ENCODE data around the gene ZNF831. TPM values are rescaled to one million over a fixed set of nuclear protein-coding genes. Genes with fewer than 3 reads are reported as not detected.
A peak's percentile ranks its signal among the peaks of the same experiment; 100 is the strongest.

ZNF831 gene
- polyA plus RNA-seq, 12 donors = 0.15 to 0.68 (median 0.31) TPM; not detected in 2

DNA sequence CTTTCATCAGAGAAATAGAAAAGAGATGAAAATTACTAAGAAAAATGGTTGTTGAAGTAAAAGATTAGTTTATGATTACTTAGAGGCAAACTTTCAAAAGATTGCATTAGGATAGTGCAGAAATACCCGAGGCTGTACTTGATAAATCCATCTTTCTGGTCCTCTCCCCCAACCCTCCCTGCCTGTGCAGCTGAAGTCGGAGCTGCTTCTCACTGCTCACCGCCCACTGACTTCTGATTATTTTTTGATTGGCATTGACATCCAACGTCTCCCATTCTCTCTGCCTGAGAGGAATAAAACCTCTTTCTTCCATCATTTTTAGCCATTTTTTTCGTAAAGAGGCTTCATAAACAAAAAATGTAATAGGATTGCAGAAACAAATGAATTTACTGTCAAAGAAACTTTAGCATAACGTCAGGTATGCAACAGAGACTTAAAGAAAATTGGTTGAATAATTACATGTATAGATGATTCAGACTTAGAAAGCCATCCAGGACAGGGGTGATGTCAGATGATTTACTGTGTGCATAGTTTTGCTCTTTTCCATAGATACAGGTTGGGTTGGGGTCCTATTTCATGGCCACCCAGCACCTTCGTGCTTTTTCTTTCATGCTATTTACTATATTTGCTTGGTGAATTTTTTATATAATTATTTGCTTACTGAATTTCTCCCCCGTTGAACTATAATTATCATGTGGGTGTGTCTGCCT lies 83.2 kb downstream of the ZNF831 start:
- no peak for DNase-seq

DNA sequence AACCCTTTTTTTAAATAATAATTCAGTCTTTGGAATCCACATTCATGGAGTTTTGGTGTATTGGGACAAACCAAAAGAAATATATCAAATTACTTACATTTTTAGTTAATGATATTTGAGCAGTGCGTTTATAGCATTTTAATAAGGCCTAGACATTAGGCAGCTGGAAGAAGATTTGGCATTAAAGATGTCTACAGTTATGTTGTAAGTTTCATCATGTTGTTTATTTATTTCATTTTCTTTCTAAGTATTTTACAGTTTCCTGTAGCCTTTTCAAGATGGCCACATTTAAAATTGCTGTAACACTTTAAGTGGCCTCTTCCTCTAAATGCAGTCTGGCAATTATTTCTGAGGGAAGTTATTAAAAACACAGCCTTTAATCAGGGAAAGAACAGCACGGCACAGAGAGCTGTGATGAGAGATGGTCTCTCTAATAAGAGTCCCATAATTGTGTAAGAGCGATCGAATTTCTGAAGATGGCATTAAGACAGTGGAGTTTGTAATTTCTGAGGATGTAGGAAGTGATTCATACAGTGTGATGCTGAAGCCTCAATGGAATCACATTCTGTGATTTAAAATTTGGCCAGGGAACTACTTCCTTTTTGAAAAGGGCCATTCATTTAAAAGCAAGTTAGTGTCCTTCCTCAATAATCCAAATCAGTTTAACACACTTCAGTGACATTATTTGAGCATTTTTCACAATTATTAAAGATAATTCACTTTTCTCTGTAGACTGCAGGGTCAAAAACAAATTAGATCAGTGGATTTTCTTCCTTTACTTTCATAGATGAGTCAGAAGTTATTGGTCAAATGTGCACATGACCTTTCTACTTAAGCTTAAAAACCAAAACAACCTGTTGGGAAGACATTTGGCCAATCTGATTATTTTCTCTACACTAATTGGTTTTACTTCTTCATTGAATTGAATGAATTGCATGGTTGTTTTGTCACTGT lies 84.4 kb downstream of the ZNF831 start:
- DNase-seq = no peak

DNA sequence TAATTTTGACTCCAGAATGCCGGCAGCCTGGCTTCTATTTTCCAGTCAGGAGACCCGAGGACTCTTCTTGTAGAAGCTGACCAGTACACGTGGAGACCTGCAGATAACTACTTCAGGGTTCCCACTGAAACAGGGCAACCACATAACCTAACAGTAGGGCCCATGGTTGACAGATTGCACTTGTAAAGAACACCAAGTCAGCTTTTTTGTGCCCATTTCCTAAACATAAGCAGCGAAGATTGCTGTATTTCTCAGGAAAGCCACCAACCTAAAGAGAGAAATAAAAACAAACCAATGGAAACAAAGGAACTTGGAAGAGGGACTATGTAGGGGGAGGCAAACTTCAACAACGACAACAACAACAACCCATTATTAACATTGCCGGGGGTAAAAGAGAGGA lies 86.7 kb downstream of the ZNF831 start:
- DNase-seq = no peak

DNA sequence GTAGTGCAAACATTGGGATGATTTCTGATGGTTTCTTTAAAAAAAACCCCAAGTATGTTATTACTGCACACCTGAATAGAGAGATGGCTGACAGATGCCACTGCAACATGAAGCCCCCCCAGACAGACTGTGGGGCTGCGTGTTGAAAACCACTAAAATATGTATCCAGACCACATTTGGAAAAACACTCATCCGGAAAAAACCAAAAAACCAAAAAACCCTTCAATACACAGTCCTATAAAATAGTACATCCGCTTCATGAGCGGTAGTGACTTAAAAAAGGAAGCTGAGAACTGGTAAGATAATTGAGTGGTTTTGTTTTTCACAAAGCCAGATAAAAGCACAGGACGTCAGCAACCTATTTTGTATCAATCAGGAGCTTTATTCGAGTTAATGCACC lies 89.7 kb downstream of the ZNF831 start:
- DNase-seq = no peak

DNA sequence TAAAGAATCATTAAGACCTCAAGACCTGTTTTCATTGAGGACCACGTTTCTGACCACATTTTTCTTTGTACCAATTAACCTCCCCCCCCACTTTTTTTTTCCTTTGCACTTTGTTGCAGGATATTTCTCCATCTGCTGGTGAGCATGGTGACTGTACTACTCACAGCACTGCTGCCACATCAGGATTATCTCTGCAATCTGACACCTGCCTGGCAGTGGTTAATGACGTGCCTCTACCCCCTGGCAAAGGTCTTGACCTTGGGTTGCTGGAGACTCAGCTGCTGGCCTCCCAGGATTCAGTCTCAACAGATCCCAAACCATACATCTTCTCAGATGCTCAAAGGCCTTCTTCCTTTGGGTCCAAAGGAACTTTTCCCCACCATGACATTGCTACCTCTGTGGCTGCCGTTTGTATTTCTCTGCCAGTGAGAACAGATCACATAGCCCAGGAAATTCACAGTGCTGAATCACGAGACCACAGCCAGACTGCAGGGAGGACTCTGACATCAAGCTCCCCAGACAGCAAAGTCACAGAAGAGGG lies 90.2 kb downstream of the ZNF831 start:
- DNase-seq = no peak

DNA sequence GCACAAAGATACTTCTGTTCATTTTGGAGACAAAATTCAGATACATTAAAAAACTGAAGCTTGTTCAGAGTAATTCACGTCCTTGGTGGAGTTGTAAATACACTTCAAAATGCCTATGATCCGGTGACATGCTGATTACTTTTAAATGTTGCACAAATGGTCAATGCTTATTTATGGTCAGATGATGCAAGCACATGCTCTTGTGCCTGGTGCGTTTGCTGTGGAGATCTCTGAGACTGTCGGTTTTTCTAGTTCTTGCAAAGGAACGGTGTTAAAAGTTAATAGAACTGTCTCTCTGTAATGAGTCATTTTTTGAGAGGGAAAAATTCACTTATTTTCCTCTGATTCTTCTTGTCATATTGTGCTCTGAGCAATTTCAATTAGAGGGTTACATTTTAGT lies 91.6 kb downstream of the ZNF831 start:
- no peak for DNase-seq

DNA sequence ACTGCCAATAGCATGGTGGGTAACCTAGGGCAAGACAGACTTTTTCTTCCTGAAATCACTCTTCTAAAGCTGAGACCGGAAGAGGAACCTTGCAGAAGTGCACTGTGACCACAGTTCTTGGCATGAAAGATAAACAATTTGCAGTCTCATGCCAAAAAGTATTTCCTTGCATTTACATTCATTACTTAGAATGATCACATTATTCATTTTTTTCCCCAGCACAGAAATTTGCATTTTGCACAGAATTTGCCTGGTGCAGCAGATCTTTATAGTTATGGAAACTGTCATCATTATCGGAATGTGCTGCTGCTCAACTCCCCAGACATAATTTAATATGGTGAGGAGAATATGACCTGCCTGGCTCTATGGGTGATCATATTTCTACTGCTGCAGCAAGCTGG lies 94.6 kb downstream of the ZNF831 start:
- DNase-seq = peak; percentile 8

DNA sequence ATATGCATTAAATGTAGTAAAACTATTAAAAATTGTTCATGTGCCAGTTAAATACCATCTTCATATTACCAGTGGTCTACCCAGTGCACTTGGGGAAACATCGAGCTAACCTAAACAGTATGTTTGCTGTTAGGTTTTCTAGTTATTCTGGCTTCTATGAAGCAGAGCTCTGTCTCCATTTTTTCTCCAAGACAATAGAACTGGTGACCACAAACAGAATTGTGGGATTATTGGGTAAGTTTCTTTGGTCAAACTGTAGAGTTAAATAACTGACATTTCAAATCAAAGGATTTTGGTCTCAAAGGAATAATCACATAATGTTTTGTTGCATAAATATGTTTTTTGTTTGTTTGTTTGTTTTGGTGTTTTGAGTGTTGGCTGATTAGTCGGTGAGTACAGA lies 96.3 kb downstream of the ZNF831 start:
- no peak for DNase-seq

DNA sequence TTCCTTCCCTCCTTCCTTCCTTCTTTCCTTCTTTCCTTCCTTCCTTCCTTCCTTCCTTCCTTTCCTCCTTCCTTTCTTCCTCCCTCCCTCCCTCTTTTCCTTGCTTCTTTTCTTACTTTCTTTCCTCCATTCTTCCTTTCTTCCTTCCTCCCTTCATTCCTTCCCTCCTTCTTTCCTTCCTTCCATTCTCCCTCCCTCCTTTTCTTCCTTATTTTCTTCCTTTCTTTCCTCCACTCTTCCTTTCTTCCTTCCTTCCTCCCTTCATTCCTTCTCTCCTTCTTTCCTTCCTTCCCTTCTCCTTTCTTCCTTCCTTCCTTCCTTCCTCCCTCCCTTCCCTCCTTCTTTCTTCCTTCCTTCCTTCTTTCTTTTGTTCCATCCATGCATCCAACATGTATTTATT lies 101.7 kb downstream of the ZNF831 start:
- no peak for DNase-seq

DNA sequence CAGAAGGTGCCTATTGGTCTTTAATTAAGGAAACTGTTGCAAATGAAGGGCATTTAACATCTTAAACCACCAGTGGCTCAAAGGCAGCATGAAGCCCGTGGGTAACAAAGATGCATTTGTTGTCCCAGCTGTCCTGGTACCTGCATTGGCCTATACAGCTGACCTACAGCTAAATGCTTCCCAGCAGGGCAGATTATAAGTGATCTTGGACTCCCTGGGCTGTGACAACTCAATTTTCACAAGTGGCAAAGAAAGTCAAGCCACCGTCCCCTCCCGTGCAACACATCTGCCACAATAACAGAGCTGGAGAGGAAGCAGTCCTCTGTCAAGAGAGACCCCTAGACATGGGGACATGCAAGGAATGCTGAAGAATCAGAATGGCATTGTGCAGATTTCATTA lies 105.2 kb downstream of the ZNF831 start:
- DNase-seq = no peak

DNA sequence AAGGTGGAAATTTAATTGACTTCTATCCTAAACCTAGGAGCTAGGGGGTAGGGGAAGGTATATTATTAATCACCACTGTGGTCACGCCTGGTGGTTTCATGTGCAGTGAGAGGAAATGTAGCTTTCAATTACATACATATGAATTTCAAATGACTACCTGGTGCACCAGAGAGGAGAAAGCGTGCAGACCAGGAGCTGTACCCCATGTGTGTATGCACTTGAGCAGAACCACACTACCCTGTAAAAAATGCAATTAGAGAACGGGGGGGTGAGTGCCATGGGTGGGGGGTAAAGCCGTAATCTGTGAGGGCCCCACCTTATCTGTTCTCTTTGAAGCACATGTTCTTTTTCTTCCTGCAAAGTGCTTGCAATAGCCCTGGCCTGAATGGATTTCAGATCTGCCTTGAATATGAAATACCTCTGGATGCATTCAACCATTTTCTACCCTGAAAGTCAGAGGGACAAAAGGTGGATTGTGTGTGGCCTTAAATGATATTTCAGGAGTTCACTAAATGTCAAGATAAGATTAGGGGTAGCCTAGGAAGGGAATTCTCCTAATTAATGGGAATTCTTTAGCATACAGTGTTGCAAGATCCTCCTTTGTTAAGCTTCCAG lies 105.9 kb downstream of the ZNF831 start:
- DNase-seq = no peak

DNA sequence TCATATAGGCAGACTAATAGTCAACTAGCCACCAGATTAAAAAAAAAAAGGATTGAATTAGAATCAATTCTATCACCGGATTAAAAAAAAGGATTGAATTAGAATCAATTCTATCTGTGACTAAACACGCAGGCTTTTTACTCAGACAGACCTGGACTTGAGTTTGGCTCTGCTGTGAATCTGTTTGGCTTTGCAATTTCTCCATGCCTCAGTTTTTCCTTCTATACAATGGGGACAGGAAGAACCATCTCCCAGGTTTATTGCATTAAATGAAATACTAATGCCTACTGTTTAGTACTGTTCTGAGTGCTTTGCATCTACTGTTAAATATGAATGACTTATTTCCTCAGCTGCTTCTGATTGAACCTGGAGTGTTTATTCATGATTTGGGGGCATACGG lies 106.8 kb downstream of the ZNF831 start:
- DNase-seq = no peak

DNA sequence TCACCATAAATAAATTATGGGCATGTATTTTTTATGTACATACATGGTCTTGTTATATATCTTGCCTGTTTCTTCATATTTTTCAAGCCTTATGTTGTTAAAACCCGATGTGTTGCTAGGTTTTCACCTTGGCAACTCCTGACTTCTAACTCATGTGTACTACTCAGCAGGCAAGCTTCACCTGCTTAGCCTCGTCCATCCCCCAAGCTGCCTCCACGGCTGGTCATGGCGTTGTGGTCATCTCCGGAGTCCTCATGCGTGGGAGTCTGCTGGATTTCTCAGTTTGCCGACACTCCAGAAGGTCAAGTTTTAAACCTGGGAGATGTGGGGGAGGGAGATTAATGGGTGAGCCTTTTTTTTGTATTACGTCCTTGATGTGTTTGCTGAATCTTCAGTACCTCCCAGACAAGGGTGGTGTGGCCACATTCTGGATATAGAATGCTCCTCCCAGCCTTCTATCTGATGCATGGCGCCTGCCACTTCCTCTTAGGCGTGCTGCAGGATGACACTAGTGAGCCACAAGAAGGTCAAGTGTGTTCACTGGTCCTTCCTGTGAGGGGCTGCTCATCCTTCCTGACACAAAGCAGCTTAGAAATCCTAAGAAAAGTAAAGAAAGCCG lies 110.2 kb downstream of the ZNF831 start:
- no peak for DNase-seq

DNA sequence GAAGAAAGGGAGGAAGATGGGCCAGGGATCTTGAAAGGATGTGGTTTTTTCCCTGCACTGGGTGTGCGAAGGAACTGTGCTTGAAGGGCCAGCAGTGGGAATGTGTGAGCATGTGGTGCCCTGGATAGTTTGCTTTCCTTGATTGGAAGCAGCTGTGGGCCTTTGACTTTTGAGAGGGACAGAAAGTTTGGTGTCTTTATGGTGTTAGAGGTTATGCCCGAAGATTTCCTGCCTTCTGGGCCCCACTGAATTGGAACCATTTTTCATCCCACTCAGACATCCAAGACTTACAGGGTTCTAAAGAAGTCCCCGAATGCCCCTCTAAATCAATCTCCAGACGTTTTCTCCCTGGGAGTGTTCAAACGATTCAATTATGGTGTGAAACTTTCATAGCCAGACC lies 113.3 kb downstream of the ZNF831 start:
- DNase-seq = no peak

DNA sequence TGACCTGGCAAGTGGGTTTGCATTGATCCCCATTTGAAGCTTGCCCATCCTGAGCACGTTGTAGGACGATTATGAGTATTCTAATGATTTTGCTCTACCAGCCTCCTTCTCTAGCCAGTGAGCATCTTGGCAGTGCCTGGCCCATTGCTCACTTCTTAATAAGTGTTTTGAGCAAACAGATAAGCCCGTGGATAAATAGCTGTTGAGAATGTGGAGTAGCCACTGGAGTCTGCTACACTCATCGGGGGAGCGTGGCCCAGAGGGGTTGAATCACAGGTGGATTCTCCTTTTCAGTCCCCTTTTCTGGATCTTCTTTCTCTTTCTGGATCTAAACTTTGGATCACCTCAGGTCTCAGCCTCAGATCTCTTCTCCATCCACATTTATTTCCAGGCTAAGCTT lies 120.8 kb downstream of the ZNF831 start:
- no peak for DNase-seq

DNA sequence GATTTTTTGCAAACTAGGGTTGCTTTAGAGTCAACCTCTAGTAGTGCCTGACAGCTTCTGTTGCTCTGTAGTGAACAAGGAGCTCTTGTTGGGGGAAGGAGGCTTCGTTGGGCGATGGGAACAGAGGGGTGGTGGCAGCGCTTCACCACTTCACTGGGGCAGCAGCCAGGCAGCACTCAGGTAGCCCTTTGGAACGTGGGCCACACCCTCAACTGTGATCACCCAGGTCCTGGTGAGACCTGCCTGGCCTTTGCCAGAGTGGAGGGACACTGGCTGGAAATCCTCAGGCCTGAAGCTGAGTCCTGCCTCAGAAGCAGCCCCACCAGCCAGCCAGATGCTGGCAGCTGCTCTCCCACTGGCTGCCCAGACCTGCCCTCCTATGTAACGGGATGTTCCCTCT lies 126.4 kb downstream of the ZNF831 start:
- no peak for DNase-seq

DNA sequence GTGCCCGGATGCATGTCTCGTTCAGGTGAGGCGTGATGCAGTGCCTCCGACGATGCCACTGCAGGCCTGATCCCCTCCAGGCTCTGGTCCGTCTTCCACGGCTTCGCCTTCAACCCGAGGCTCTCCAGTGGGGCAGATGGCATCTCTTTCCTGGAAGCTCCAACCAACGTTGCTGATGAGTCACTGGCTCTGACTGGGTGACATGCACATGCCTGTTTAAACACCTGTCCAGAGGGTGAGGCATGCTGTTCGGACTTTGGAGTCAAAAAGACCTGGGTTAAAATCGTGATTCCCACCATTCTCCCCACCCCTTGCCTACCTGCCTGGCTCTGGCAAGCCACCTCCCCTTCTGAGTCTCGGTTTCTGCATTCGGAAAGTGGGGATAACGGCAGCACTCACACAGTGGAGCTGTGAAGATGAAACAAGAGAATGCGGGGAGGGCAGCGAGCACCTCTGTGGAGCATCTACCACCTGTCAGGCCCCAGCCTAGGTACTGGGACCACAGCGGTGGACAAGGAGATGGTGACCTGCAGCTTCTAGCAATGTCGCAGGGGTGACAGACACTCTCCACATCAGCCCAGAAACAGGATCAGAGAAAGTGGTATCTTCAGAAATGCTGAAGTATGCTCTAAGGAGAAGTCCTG lies 128.2 kb downstream of the ZNF831 start:
- no peak for DNase-seq

DNA sequence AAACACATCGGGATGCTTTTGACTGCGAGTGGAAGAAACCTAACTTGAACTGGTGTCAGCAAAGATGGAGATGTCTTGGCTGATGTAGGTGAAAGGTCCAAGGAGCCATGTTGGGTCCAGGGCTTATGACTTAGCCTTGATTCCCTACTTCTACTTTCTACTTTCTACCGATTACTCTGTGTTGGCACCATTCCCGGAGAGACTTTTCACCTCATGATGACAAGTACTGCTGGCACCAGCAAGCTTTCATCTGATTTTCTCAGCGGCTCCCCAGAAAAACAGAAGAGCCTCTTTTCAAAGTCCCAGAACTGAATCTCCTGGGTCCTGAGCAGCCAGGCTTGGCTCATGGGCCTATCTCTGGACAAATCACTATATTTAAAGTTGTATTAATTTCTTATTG lies 131.9 kb downstream of the ZNF831 start:
- DNase-seq = no peak

DNA sequence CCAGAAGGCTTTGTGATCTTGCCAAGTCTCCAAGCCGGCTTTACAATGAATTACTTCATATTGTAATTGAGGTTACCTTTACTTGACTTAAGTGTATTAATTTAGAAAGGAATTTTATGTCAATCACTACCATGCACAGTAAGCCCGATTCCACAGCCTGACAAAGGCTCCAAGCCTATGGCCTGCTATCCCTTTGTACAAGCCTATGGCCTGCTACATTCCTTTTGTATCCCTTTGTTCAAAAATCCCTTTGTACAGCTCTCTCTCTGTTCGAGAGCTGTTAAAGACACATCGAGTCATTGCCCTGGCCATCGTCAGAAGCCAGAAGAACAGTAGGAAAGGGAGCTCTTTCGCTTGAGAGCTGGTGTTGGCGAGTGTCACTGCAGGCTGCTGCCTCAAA lies 134.1 kb downstream of the ZNF831 start:
- DNase-seq = no peak

DNA sequence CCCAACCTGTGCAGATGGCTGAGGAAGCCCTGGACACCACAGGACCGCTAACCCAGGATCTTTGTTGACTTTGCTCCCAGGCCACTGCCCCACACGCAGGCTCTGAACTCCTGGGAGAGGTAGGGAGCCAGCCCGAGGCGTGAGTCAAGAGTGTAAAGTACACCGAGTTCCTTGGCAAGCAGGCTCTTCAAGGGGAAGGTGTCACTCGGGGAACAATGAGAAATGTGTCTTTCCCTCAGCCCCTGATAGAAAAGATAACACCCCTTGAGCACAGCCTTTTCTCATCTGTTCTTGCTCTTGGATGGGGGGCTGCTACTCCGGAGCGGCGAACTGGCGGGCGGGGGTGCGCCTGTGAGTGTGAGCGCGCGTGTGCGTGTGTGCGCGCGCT lies 136.3 kb downstream of the ZNF831 start:
- no peak for DNase-seq

DNA sequence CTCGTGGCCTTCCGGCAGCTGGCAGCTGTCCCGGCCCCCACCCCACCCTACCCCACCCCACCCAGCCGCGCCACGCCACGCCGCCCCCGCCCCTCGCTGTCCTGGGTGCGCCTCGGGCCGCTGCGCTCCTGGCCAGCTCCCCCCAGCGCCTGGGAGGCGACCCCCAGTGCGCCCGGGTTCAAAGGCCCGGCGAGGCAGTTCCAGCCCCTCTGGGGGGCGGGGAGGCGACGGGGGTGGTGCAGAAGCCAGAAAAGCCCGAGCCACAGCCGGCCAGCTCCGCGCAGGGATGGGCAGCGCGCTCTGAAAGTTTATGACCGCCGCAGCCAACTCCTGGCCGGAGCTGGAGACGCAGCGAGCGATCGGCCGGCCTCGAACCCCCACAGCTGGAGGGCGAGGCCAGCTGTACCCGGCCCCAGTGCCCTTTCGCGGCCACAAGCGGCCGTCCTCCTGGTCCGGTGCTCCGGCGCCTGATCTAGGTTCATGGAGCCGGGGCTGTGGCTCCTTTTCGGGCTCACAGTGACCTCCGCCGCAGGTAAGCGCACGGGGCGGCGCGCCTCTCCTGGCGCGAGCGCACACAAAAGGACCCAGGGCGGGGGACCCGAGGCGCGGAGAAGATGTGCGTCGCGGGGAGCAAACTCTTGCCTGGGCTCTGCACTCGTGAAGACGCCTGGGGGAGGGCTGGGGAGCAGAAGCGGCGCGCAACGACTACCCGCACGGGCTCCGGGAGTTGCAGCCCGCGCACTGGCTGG lies 136.9 kb downstream of the ZNF831 start, which contains the start of gene EDN3:
Gene EDN3 (plus strand): TSS at position 279 of the 749 bp plus-strand sequence. CDS start 202 bp downstream, at position 481.
- DNase-seq = no peak
